ENCODE data around the gene CCDC57. TPM values are rescaled to one million over a fixed set of nuclear protein-coding genes. Genes with fewer than 3 reads are reported as not detected.

The CCDC57 gene
- total and polyA plus RNA-seq, 2 of the 4 experiments (the other 2 are of a cell fraction), result 7.3 to 31.3 TPM

- no peaks in the 10 kb centered on the region for H3K9me1 ChIP-seq (ENCODE audit: insufficient read depth, low read length)
- H2AFZ ChIP-seq (replicated peaks; ENCODE audit: low read length, poor library complexity), result peak within 1 kb of the TSS; percentile 90
- peak within 1 kb of the TSS; percentile 89 for H4K91ac ChIP-seq (ENCODE audit: insufficient read depth, low read depth, low read length)
- H3K36me3 ChIP-seq (ENCODE audit: control insufficient read depth, insufficient read depth, low read length), result peaks cover 7% of the 10 kb centered on the region
- peak within 1 kb of the TSS; percentile 97 for H3K23ac ChIP-seq (ENCODE audit: low read depth, low read length)
- H3K9ac ChIP-seq (ENCODE audit: low read depth, low read length), result peak within 1 kb of the TSS; percentile 98
- 1% methylated on average over 26 of the region's 105 CpGs; no CpG with 5 or more reads in 1 of the 2 experiments for WGBS, 2 experiments (ENCODE audit: extremely low coverage in 2 of 2, insufficient read length in 1 of 2)
- ChIA-PET CTCF (interaction anchor here (1.0 kb wide), 1 partner anchor 23 kb away, joined by 3 read pairs; no protein-coding TSS in a partner anchor), POLR2A (ENCODE audit: unreplicated experiment) (interaction anchor here (0.6 to 1.5 kb wide), 4 partner anchors 9 to 488 kb away, joined by 3 to 10 read pairs (median 4); partner anchors contain the start of gene FN3KRP)
- H3K27me3 ChIP-seq (ENCODE audit: control insufficient read depth, insufficient read depth, low read length), result no peaks in the 10 kb centered on the region
- peak within 1 kb of the TSS; percentile 94 for H3K14ac ChIP-seq (replicated peaks; ENCODE audit: low read depth, low read length)
- dilution Hi-C loops (cut with HindIII; ENCODE audit: low sequenced_read_pairs, unreplicated experiment), result no loop called here
- H2BK20ac ChIP-seq (ENCODE audit: low read depth, low read length), result no peak within 1 kb of the TSS
- peak within 1 kb of the TSS; percentile 61; the same call in 1 of the 2 replicates for H2BK120ac ChIP-seq (ENCODE audit: low read depth, low read length)
- peak within 1 kb of the TSS; percentile 98 for H2AK9ac ChIP-seq (replicated peaks; ENCODE audit: low read depth, low read length, poor library complexity)
- peaks cover 0 to 49% of the 10 kb centered on the region in 2 experiments; a peak in 2 of 4 replicates for H3K79me1 ChIP-seq (ENCODE audit: low read depth in 1 of 2, low read length in 2 of 2)
- peaks cover 21% of the 10 kb centered on the region for H3K4me1 ChIP-seq (ENCODE audit: control insufficient read depth, insufficient read depth, low read length)
- H3K4ac ChIP-seq (ENCODE audit: low read depth, low read length), result peak within 1 kb of the TSS; percentile 85
- peak within 1 kb of the TSS; percentile 90 for H3K27ac ChIP-seq (ENCODE audit: insufficient read depth, low read length)
- no peaks in the 10 kb centered on the region for H3K9me3 ChIP-seq (ENCODE audit: control insufficient read depth, insufficient read depth, low read length)
- H3K4me2 ChIP-seq (ENCODE audit: low read depth, low read length), result peak within 1 kb of the TSS; percentile 95
- H3K4me3 ChIP-seq (ENCODE audit: insufficient read depth, low read depth, low read length), result peak within 1 kb of the TSS; percentile 98
- H4K20me1 ChIP-seq (ENCODE audit: insufficient read depth, low read length), result peaks cover 52% of the 10 kb centered on the region
- H3K56ac ChIP-seq (ENCODE audit: extremely low read depth, insufficient read depth, low read length), result peak within 1 kb of the TSS; percentile 14
- peak within 1 kb of the TSS; percentile 89 for H2BK5ac ChIP-seq (ENCODE audit: low read depth, low read length, poor library complexity, severe bottlenecking)
- in situ Hi-C loops (cut with MboI; ENCODE audit: low sequenced_read_pairs), result no loop called here
- peak within 1 kb of the TSS; percentile 34; the same call in 1 of the 3 replicates for H2BK15ac ChIP-seq (ENCODE audit: low read depth, low read length)
- H2AK5ac ChIP-seq (ENCODE audit: low read depth, low read length), result peak within 1 kb of the TSS; percentile 85
- DNase-seq (peak; percentile 75), ATAC-seq (ENCODE audit: low read depth) (peak; percentile 59)
- peak within 1 kb of the TSS; percentile 58 for H3K18ac ChIP-seq (ENCODE audit: low read depth, low read length)
- no TSS peak for BruUV-seq (replicated peaks)
- intact Hi-C loops (cut with micrococcal nuclease), result loop anchor here (1.0 kb wide), 1 partner anchor 23 kb away; no protein-coding TSS in a partner anchor
- peak within 1 kb of the TSS; percentile 66 to 70; a peak in 3 of 4 replicates for H4K8ac ChIP-seq (ENCODE audit: low read depth in 2 of 2, low read length in 2 of 2)
- peak within 1 kb of the TSS; percentile 32 for H4K5ac ChIP-seq (ENCODE audit: low read depth, low read length)
- no peak for TF ChIP-seq RCOR1 (IDR thresholded peaks at IDR 0.05; ENCODE audit: insufficient replicate concordance, low read length)
- no peak for TF ChIP-seq CHD1 (IDR thresholded peaks at IDR 0.05; ENCODE audit: low read depth, low read length)
- no peak for TF ChIP-seq CEBPB (IDR thresholded peaks at IDR 0.05; ENCODE audit: low read depth, low read length)
- peak; percentile 89; the same call in 1 of the 2 replicates for TF ChIP-seq MAZ (IDR thresholded peaks at IDR 0.05; ENCODE audit: borderline replicate concordance, low read depth, low read length)
- TF ChIP-seq FOS (IDR thresholded peaks at IDR 0.05; ENCODE audit: low read depth, low read length), result no peak
- TF ChIP-seq MAFK (IDR thresholded peaks at IDR 0.05; ENCODE audit: low read depth, low read length), result no peak
- no peak for TF ChIP-seq USF2 (IDR thresholded peaks at IDR 0.05; ENCODE audit: low read depth, low read length)
- TF ChIP-seq MXI1 (IDR thresholded peaks at IDR 0.05; ENCODE audit: borderline replicate concordance, low read depth, low read length), result peak; percentile 48; the same call in 1 of the 2 replicates
- TF ChIP-seq NFE2L2 (IDR thresholded peaks at IDR 0.05; ENCODE audit: low read depth, low read length), result no peak
- no peak for TF ChIP-seq BHLHE40 (IDR thresholded peaks at IDR 0.05; ENCODE audit: low read depth, low read length)
- no peak for TF ChIP-seq RFX5 (IDR thresholded peaks at IDR 0.05; ENCODE audit: low read depth, low read length)
- peak; percentile 99 for TF ChIP-seq POLR2A (IDR thresholded peaks at IDR 0.05; ENCODE audit: low read depth, low read length)
- TF ChIP-seq ELK1 (IDR thresholded peaks at IDR 0.05; ENCODE audit: borderline replicate concordance, low read depth, low read length), result no peak
Measured at GRCh38 chr17:82228842-82229697, 16.4 kb upstream of the CCDC57 start, which contains the start of gene SLC16A3. Gene SLC16A3 (plus strand): TSS chr17:82229042. CDS start chr17:82236009, 6,967 bp downstream.

All from IMR-90 (cell line).